HG02840 (cell line): ENCODE data around the gene ZNF30.
"Not testable (repeated sequence)": the region's sequence is repeated elsewhere in the genome, so short reads cannot be mapped to it uniquely, and the experiment has no call there.

Experiments
- ATAC-seq: cut with Tn5 transposase; IDR thresholded peaks from one replicate; pipeline ENCODE4 v1.9.1; 2021; ENCODE audit warnings: mild to moderate bottlenecking, moderate library complexity, moderate number of reproducible peaks; ENCODE audit not compliant: unreplicated experiment, low FRiP score

ZNF30 gene

DNA sequence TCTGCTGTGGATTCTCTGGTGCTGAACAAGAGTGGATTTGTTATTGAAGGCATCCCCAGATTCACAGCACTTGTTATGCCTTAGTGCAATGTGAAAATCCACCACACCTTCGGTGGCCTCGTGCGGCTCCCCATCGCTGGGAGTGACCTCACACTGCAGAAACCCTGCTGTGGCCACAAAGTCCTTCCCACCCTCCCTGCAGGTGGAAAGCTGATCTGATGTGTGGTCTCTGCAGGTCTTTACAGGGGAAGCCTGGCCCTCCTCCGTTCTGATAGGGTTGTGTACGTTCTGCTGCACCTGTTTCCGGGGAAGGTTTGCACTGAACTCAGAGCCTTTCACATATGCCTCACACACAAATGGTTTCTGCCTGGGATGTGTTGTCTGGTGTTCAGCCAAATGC is 32.3 kb downstream of the ZNF30 start:
- ATAC-seq = no peak

GRCh38 chr19:34960103-34960805 is 33.6 kb downstream of the ZNF30 start:
- ATAC-seq = no peak

DNA sequence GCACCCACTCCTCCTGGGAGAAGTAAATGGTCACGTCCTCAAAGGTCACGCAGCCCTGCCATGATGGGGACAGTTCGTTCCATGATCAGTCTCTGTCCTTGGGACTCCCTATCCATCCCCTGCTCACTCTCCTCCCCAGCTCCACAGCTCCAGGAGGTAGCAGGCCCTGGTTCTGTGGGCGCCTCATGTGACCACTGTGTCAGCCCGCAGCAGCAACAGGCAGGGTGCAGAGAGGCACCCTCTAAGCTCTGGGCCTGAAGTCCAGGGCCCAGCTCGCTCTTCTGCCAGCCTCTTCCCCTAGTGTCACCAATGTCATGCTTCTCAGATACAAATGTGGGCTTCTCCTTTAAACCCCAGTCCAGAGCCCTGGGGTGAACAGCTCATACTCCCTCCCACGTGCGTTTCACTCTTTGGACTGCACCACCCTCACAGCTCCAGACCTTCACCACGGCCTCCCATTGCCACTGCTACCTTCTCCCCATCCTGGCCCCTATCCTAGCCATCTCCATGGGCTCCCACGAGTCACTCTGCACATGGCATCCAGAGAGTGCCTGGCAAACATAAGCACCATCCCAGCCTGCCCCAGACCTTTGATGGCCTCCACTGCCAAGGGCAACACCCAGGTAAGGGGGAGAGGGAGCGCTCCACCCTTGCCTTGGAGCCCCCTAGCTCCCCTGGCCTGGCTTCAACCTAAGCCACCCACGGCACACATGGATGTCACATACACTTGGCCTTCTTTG is 34.4 kb downstream of the ZNF30 start:
- no peak for ATAC-seq

GRCh38 chr19:34961775-34962686 is 35.3 kb downstream of the ZNF30 start:
- no peak for ATAC-seq

DNA sequence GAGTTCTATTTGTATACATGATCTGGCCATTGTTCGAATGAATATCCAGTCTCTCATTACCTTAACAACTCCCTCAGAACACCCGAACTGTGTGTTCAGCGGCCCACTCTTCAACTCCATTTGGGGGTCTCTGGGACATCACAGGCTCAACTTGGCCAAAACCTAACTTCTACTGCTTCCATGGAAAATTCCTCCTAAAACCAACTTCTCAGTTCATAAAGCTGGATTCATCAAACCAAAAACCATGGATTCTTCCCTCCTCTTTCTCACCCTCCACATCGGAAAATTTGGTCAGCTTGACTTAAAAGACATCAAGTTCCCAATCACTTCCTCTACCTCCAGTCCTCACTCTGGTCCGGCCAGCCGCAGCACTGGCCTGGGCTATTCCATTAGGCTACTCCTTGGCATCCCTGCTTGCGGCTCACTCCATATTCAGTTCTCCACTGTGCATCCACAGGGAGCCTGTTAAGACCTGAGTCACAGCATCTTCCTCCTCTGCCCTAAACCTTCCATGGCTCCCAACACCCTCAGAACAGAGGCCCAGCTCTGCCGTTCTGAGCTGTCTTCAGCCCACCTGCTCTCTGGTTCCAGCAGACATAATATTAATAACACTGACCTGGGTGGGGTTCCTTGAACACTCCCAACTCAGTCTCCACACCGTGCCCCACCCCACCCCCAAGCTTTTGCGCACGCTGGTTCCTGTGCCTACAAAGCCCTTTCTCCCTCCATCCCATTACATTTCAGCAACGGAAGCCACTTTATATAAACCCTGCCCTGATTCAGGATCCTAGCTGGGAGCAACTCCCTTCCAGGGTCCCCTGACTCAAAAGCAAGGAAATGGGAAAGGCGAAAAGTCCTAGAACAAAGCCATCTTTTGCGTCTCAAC is 36.2 kb downstream of the ZNF30 start:
- ATAC-seq = no peak

- no peak for ATAC-seq
Observed at GRCh38 chr19:34963573-34964406, 37.1 kb downstream of the ZNF30 start, which contains the start of gene ZNF792. Gene ZNF792 (minus strand): TSS chr19:34964229. CDS start chr19:34963662, 567 bp downstream.

DNA sequence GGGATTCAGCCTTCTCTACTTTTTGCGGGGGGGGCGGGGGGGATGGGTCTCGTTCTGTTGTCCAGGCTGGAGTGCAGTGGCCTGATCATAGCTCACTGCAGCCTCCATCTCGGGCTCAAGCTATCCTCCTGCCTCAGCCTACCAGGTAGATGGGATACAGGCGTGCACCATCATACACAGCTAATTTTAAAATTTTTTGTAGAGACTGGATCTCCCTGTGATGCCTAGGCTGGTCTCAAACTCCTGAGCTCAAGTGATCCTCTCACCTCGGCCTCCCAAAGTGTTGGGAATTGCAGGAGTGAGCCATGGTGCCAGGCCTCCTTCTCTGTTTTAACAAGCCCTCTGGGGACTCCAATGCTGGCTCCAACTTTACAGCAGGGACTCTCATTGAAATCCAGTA is 37.9 kb downstream of the ZNF30 start:
- no peak for ATAC-seq

- ATAC-seq = not testable (repeated sequence)
Observed at GRCh38 chr19:34965505-34965904, 38.8 kb downstream of the ZNF30 start.

GRCh38 chr19:34967551-34967950 is 40.8 kb downstream of the ZNF30 start:
- ATAC-seq = no peak

GRCh38 chr19:34969721-34970120 is 43.0 kb downstream of the ZNF30 start:
- no peak for ATAC-seq

GRCh38 chr19:34970185-34970780 is 43.6 kb downstream of the ZNF30 start:
- ATAC-seq = not testable (repeated sequence)

DNA sequence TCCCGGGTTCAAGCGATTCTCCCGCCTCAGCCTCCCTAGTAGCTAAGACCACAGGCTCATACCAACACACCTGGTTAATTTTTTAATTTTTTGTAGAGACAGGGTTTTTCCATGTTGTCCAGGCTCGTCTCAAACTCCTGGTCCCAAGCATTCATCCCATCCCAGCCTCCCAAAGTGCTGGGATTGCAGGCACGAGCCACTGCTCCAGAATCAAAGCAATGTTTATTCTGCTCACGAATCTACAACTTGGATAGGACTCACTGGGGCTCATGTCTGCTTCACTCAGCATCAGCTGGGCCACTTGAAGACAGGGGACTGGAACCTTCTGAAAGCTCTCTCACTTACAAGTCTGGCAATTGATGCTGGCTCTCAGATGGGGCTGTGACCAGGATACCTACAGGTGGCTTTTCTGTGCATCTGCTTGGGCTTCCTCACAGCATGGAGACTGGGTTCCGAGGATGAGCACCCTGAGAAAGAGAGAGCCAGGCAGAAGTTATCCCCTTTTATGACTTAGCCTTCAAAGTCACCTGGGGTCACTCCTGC is 45.5 kb downstream of the ZNF30 start:
- ATAC-seq = no peak

GRCh38 chr19:34974646-34975045 is 47.9 kb downstream of the ZNF30 start:
- ATAC-seq = no peak

DNA sequence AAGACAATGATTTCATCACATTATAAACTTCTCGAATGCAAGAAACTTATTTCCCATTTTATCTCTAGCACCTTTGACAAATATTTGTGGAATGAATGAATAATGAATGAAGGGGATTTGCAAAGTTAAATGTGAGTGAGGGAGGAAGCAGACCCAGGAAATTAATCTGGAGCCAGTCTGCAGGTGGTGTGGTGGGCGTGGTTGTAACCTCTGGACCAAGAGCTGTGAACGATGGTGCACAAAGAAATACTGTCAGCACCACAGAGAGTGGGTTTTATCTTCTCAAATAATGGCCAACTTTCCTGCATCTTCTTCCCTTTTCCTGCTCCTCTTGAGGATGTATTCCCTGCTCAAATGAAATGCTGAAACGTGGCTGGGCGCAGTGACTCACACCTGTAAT is 48.4 kb downstream of the ZNF30 start:
- no peak for ATAC-seq

GRCh38 chr19:34976611-34977010 is 49.9 kb downstream of the ZNF30 start:
- no peak for ATAC-seq

DNA sequence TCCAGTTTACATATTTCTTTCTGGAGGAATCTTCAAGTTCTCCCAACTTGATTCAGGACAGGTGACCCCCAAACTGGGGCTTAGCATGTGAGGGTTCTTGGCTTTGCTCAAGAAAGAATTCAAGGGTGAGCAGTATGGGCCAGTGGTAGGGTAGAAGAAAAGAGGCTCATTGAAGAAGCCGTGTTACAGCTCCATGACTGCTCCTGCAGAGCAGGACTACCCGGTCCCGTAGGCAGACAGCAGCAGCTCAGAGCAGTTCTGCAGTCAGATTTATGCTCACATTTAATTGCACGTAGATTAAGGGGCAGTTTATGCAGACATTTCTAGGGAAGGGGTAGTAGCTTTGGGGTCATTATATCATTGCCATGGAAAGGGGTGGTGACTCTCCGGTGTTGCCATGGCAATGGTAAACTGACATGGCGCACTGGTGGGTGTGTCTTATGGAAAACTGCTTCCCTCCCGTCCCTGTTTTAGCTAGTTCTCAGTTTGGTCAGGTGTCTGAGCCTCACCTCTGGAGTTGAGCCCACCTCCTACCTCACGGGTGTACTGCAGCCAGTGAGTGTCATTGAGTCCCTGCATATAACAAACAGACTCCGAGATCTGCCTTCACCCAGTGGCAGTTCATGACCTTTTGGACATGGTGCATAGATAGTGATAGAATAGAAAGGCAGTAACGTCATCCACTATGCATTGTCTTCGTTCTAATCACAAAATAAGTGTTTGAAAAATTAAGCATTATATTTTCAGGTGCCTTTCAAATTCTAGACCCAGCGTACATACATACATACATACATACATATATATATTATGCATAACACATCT is 53.3 kb downstream of the ZNF30 start:
- no peak for ATAC-seq

GRCh38 chr19:34982275-34982674 is 55.6 kb downstream of the ZNF30 start:
- no peak for ATAC-seq

GRCh38 chr19:34983786-34984185 is 57.1 kb downstream of the ZNF30 start:
- ATAC-seq = no peak
